Hepatocyte (in vitro differentiated cells): ENCODE results near the gene C5AR1. TPM values are rescaled to one million over a fixed set of nuclear protein-coding genes. Genes with fewer than 3 reads are reported as not detected.

ENCODE experiments used
- DNase-seq: peaks from one replicate; pipeline ENCODE4 v3.0.0-alpha.2; 2016; ENCODE audit warnings: low spot score
- H2AFZ ChIP-seq: fragments of 200-600 bp; sonication (generic); 2 replicates; pipeline ENCODE4 v1.6.0; 2016; ENCODE audit warnings: antibody characterized with exemption, mild to moderate bottlenecking
- H3K27ac ChIP-seq: fragments of 200-600 bp; sonication (generic); 2 replicates; pipeline ENCODE4 v1.5.1; 2016; ENCODE audit warnings: mild to moderate bottlenecking
- H3K27me3 ChIP-seq: fragments of 200-600 bp; sonication (generic); 2 replicates; pipeline ENCODE4 v1.6.1; 2016
- H3K36me3 ChIP-seq: fragments of 200-600 bp; sonication (generic); replicated peaks from 2 replicates; pipeline ENCODE4 v1.5.1; 2016; ENCODE audit warnings: low read depth; ENCODE audit not compliant: insufficient read depth
- H3K4me1 ChIP-seq: fragments of 200-600 bp; sonication (generic); 2 replicates; pipeline ENCODE4 v1.5.1; 2016; ENCODE audit warnings: mild to moderate bottlenecking, moderate library complexity; ENCODE audit not compliant: insufficient read depth
- H3K4me2 ChIP-seq: fragments of 200-600 bp; sonication (generic); 2 replicates; pipeline ENCODE4 v1.6.0; 2016
- H3K4me3 ChIP-seq: fragments of 200-600 bp; sonication (generic); 2 replicates; pipeline ENCODE4 v1.5.1; 2016; ENCODE audit warnings: mild to moderate bottlenecking
- H3K79me2 ChIP-seq: fragments of 200-600 bp; sonication (generic); 2 replicates; pipeline ENCODE4 v1.6.0; 2017; ENCODE audit warnings: mild to moderate bottlenecking
- H3K9me2 ChIP-seq: fragments of 200-600 bp; sonication (generic); replicated peaks from 2 replicates; pipeline ENCODE4 v1.6.0; 2017; ENCODE audit warnings: mild to moderate bottlenecking; ENCODE audit not compliant: insufficient read depth
- H3K9me3 ChIP-seq: fragments of 200-600 bp; sonication (generic); 2 replicates; pipeline ENCODE4 v1.5.1; 2016; ENCODE audit warnings: low read depth, mild to moderate bottlenecking
- H4K20me1 ChIP-seq: fragments of 200-600 bp; sonication (generic); 2 replicates; pipeline ENCODE4 v1.6.0; 2016; ENCODE audit warnings: mild to moderate bottlenecking; ENCODE audit not compliant: insufficient read depth, poor library complexity, severe bottlenecking
- EZH2 ChIP-seq: fragments of 200-600 bp; sonication (generic); IDR thresholded peaks from 2 replicates; pipeline ENCODE4 v1.6.1; 2016; ENCODE audit warnings: antibody characterized with exemption, mild to moderate bottlenecking, borderline replicate concordance
- EZH2phosphoT487 ChIP-seq: fragments of 200-600 bp; sonication (generic); IDR thresholded peaks from one replicate; pipeline ENCODE4 v1.6.1; 2018; ENCODE audit warnings: antibody characterized with exemption, mild to moderate bottlenecking, low read depth, moderate library complexity; ENCODE audit not compliant: unreplicated experiment, severe bottlenecking
- WGBS: methylation state at CpG from one replicate; pipeline ENCODE4 v1.1.6; 2016; ENCODE audit warnings: low lambda C conversion rate; ENCODE audit errors: missing lambda C conversion rate; 5-methylcytosine and 5-hydroxymethylcytosine counted together
- polyA plus RNA-seq: library from polyadenylated mRNA; unstranded; fragments of >200 nt; fragmentation: Nextera tagmentation; extraction: Ambion mirVana; gene quantifications from 2 replicates; pipeline ENCODE4 v1.2.1, GENCODE V29; 2016
- total RNA-seq: library from RNA; depleted of rRNA; stranded (reverse); fragments of >200 nt; gene quantifications from 2 replicates; pipeline ENCODE4 v1.2.3, GENCODE V29; 2014
- TF ChIP-seq, protein P1 (sequence below): fragments of 200-600 bp; sonication (generic); IDR thresholded peaks from 2 replicates; pipeline ENCODE4 v1.5.1; 2016; ENCODE audit warnings: antibody characterized with exemption, mild to moderate bottlenecking; ENCODE audit not compliant: poor library complexity

C5AR1 gene
- total and polyA plus RNA-seq, 2 experiments from 2014 or later, result 0.43 to 0.99 TPM

DNA sequence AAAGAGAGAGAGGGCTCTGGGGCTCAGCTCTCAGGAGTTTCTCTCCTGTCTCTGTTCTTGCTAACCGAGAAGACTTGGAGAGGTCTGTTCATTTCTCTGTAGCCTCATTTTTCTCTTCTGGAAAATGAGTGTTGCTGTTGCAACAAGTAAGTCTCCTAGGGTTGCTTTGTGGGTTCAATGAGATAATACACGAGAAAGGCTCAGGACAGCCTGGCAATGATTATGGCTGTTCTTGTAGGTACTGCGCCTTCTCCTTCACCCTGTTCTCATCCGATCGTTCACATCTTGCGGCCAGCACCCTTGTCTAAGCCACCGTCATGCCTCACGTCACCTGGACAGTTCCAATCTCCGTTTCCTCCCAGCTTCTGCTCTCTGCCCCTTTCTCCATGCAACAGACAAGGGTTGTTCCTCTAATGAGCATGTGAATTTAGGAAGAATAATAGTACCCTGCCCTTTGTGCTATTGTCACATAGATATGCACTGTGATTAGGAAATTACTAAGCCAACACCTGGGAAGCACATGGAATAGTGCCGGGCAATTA is 4.2 kb downstream of the C5AR1 start:
- WGBS, result 89% methylated on average over 10 of the region's 10 CpGs
- TF ChIP-seq, protein P1, sequence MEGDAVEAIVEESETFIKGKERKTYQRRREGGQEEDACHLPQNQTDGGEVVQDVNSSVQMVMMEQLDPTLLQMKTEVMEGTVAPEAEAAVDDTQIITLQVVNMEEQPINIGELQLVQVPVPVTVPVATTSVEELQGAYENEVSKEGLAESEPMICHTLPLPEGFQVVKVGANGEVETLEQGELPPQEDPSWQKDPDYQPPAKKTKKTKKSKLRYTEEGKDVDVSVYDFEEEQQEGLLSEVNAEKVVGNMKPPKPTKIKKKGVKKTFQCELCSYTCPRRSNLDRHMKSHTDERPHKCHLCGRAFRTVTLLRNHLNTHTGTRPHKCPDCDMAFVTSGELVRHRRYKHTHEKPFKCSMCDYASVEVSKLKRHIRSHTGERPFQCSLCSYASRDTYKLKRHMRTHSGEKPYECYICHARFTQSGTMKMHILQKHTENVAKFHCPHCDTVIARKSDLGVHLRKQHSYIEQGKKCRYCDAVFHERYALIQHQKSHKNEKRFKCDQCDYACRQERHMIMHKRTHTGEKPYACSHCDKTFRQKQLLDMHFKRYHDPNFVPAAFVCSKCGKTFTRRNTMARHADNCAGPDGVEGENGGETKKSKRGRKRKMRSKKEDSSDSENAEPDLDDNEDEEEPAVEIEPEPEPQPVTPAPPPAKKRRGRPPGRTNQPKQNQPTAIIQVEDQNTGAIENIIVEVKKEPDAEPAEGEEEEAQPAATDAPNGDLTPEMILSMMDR, result no peak
- TF ChIP-seq EZH2phosphoT487 (no peak), EZH2 (no peak)
- no peaks in the 10 kb centered on the region for H3K36me3 ChIP-seq
- H3K4me2 ChIP-seq, result no peak overlapping the region
- no peaks in the 10 kb centered on the region for H3K9me2 ChIP-seq
- no peaks in the 10 kb centered on the region for H3K79me2 ChIP-seq
- no peaks in the 10 kb centered on the region for H3K9me3 ChIP-seq
- no peak for DNase-seq
- H3K4me3 ChIP-seq, result no peak overlapping the region
- H2AFZ ChIP-seq, result no peak overlapping the region
- H3K27me3 ChIP-seq, result no peaks in the 10 kb centered on the region
- no peaks in the 10 kb centered on the region for H3K4me1 ChIP-seq
- H4K20me1 ChIP-seq, result no peaks in the 10 kb centered on the region
- H3K27ac ChIP-seq, result no peak overlapping the region

DNA sequence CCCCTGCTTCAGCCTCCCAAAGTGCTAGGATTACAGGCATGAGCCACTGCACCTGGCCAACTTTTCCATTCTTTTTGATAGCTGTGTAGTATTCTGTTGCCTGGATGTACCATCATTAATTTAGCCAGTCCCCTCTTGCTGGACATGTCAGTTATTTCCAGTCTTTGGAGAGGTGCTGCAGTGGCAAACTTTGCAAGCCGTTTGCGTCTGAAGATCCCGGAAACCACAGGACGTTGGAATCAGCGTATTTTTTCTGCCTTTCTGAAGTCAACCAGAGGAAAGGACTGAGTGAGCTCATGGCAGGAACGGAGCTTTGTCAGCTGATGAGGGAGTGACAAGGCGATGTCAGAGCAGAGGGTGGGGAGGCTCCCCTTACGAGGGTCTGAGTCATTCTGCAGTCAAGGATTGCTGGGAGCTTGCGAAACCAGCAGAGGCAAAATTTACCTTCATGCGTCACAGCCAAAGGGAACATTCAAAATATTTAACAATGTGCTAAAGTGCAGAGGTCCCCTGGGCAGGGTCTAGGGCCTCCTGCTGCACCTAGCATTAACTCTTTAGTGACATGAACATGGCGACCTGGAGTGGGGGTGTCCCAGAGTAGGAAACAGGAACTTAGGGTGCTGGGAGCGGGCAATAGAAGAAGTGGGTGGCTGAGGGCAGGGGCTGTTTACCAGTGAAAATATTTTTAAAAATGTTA is 5.6 kb downstream of the C5AR1 start:
- H3K4me1 ChIP-seq, result no peaks in the 10 kb centered on the region
- no peaks in the 10 kb centered on the region for H3K9me3 ChIP-seq
- no peaks in the 10 kb centered on the region for H3K27me3 ChIP-seq
- H3K27ac ChIP-seq, result peak overlapping the region; percentile 78
- no peaks in the 10 kb centered on the region for H4K20me1 ChIP-seq
- TF ChIP-seq, protein P1, result no peak
- TF ChIP-seq EZH2phosphoT487, result no peak
- no peaks in the 10 kb centered on the region for H3K79me2 ChIP-seq
- no peak overlapping the region for H3K4me3 ChIP-seq
- DNase-seq, result peak; percentile 90
- H3K36me3 ChIP-seq, result no peaks in the 10 kb centered on the region
- no peaks in the 10 kb centered on the region for H3K9me2 ChIP-seq
- WGBS, result 32% methylated on average over 12 of the region's 12 CpGs
- H2AFZ ChIP-seq, result no peak overlapping the region
- no peak overlapping the region for H3K4me2 ChIP-seq

DNA sequence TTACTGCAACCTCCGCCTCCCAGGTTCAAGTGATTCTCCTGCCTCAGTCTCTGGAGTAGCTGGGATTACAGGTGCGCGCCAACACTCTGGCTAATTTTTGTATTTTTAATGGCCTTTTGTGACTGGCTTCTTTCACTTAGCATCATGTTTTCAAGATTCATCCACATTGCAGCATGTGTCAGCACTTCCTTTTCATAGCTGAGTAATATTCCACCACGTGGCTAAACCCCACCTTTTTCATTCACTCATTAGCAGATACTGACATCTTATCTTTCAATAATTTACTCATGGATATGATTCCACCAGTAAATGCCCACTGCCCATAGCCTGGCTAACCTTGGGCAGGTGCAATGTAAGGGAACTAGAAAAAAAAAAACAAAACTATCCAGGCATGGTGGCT is 6.9 kb downstream of the C5AR1 start:
- TF ChIP-seq EZH2phosphoT487 (no peak), EZH2 (no peak)
- TF ChIP-seq, protein P1, result no peak
- Histone ChIP-seq H3K4me1 (no peaks in the 10 kb centered on the region), H2AFZ (no peak overlapping the region), H3K9me2 (no peaks in the 10 kb centered on the region), H3K4me2 (no peak overlapping the region), H3K79me2 (no peaks in the 10 kb centered on the region), H3K4me3 (no peak overlapping the region), H3K36me3 (no peaks in the 10 kb centered on the region), H3K27ac (no peak overlapping the region), H4K20me1 (no peaks in the 10 kb centered on the region), H3K9me3 (no peaks in the 10 kb centered on the region), H3K27me3 (no peaks in the 10 kb centered on the region)
- no peak for DNase-seq
- WGBS, result 95% methylated on average over 4 of the region's 4 CpGs
